ENCODE measurements around the gene SORCS2.

The SORCS2 gene

GRCh38 chr4:7341491-7342222 is 149.3 kb downstream of the SORCS2 start:
- no peak overlapping the region for H3K4me3 Mint-ChIP-seq
- H3K9me3 Mint-ChIP-seq = peaks cover 10% of the 10 kb centered on the region
- no peak overlapping the region for H3K27ac Mint-ChIP-seq
- DNase-seq (ENCODE audit: low spot score in 2 of 2) (no peak), ATAC-seq (no peak)
- H3K36me3 Mint-ChIP-seq = peaks cover 5% of the 10 kb centered on the region
- no peaks in the 10 kb centered on the region for H3K4me1 Mint-ChIP-seq

DNA sequence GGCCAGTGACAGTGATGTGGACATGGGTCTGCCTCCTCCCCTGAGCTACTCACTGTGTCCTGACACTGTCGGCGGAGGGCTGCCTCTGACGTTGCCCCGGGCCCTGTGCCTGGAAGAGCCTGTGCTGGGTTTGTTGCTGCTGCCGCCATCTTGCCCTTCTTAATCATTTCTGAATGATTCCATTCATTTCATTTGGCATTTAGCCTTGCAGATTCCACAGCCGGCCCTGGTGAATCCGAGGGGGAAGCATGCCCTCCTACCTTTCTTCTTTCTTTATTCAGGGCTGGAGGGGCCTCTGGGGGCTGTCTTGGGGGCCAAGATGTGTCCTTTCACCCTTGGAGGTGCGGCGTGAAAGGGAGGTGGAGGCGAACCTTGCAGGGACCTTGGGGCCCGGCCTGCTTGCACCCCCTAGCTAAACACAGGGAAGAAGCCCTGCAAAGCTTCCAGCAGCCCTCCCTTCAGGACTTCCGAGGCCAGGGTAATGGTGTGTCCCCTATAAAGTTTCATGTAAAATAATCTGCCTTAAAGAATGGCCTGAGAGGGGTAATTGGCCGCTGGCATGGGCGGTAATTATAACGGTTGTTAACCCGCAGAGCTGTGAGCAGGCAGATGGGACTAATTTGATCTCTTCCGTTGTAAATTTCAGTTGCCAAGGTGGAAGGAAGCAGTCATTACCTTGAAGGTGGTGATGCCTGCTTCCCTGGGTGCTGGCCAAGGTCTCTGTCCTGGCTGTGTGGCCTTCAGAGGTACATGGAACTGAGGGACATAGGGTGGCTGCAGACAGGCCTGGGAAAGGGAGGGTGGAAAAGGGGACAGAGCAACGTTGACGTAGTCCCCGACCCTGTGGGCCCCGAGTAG is 150.1 kb downstream of the SORCS2 start:
- Mint-ChIP-seq H3K4me3 (no peak overlapping the region), H3K36me3 (peaks cover 5% of the 10 kb centered on the region), H3K27ac (no peak overlapping the region), H3K4me1 (no peaks in the 10 kb centered on the region), H3K9me3 (peaks cover 11% of the 10 kb centered on the region)
- DNase-seq (ENCODE audit: low spot score in 2 of 2) (no peak), ATAC-seq (no peak)

DNA sequence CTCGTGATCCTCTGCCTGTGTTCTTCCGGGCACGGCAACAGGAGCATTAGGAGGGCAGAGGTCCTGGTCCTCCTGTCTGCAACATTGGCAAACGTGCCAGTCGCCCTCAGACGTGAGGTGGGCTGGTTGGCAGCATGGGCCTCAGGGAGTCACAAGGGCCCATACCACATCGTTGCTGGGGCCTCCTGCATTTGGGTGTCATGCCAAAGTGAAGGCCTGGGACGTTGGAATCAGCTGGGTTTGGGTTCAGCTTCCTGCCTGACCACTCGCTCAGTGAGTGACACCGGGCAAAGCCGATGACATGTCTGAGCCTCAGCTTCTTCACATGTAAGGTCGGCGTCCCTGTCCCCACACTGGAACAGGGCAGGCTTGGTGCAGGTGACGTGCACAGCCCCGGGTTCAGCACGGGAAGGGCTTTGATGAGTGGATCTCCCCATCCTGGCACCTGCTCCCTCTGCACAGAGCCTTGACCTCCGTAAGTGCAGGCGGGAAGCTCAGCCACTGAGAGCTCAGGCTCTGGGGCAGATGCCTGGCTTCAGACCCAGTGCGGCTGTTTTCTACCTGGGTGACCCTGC is 150.8 kb downstream of the SORCS2 start:
- Mint-ChIP-seq H3K9me3 (peaks cover 11% of the 10 kb centered on the region), H3K4me3 (no peak overlapping the region), H3K27ac (no peak overlapping the region), H3K4me1 (no peaks in the 10 kb centered on the region), H3K36me3 (peaks cover 5% of the 10 kb centered on the region)
- no peak for DNase-seq (ENCODE audit: low spot score in 2 of 2)
- ATAC-seq = no peak

GRCh38 chr4:7343950-7344349 is 151.6 kb downstream of the SORCS2 start:
- ATAC-seq = no peak
- H3K9me3 Mint-ChIP-seq = peaks cover 11% of the 10 kb centered on the region

GRCh38 chr4:7344636-7345155 is 152.4 kb downstream of the SORCS2 start:
- no peaks in the 10 kb centered on the region for H3K4me1 Mint-ChIP-seq
- H3K9me3 Mint-ChIP-seq = peaks cover 11% of the 10 kb centered on the region
- peaks cover 5% of the 10 kb centered on the region for H3K36me3 Mint-ChIP-seq
- no peak overlapping the region for H3K27ac Mint-ChIP-seq
- no peak for DNase-seq (ENCODE audit: low spot score in 2 of 2)
- no peak overlapping the region for H3K4me3 Mint-ChIP-seq
- ATAC-seq = no peak

More at GRCh38 chr4:7343950-7344349, 151.6 kb downstream of the SORCS2 start:
- Mint-ChIP-seq H3K4me3 (no peak overlapping the region), H3K4me1 (no peaks in the 10 kb centered on the region), H3K27ac (no peak overlapping the region), H3K36me3 (peaks cover 5% of the 10 kb centered on the region)
- no peak for DNase-seq (ENCODE audit: low spot score in 2 of 2)

DNA sequence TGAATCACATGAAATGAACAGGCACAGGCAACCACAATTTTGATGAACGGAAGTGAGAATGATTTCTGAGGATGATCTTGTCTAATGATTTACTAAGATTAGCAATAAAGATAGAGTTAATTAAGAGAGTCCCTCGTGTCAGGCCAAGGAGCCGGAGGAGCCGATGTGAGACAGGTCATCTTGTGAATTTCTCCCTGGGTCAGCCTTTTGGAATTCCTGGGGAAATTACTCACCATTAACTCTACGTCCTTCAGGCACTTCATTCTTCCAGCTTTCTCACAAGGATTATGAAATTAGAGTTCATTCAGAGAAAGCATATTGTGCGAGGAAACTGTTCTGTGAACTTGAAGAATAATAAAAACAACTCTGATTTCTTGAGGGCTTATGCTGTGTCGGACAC is 155.6 kb downstream of the SORCS2 start:
- ATAC-seq (no peak), DNase-seq (ENCODE audit: low spot score in 2 of 2) (no peak)
- no peak overlapping the region for H3K4me3 Mint-ChIP-seq
- H3K9me3 Mint-ChIP-seq = peaks cover 9% of the 10 kb centered on the region
- H3K36me3 Mint-ChIP-seq = no peaks in the 10 kb centered on the region
- no peaks in the 10 kb centered on the region for H3K4me1 Mint-ChIP-seq
- H3K27ac Mint-ChIP-seq = no peak overlapping the region

DNA sequence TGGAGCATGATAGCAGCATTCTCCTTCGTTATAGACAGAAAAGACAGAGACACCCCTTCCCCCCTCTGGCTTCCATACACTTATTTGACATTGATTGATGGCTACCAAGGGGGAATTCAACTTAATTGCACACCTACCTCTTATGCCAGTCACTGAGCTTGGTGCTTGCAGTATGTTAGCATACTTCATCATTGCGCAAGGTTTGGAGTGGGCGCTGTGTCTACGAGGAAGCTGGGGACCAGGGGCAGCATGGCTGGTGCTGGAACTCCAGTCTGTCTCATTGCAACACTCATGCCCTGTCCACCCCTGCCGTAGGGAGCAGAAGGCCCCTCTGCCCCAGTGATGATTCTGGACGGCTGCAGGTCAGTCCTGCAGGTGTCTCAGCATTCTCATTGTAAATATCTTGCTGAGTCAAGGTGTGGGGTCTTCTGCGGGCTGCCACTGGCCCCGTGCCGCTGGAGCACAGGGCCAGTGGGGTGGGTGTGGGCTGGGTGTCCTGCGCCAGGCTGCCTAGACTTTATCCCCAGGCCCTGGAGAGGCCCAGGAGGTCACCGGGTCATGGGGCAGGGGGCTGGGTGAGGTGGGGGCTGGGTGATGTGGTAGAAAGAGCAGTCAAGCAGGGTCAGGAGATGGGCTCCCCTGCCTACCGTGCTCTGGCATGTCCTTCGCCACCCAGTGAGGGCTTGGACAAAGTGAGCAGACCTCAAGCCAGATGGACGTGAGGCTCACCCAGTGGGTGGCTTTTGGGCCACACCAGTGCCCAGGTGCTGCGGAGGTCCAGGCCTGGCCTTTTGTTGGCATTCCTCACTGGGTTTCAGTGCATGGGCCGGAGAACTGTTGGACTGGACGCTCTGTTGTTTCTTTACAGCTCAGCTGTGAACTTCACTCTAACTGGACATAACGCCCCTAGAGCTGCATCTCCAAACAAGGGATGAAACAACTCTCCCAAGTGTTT is 156.9 kb downstream of the SORCS2 start:
- H3K27ac Mint-ChIP-seq = no peak overlapping the region
- DNase-seq (ENCODE audit: low spot score in 2 of 2) = no peak
- no peaks in the 10 kb centered on the region for H3K36me3 Mint-ChIP-seq
- peaks cover 9% of the 10 kb centered on the region for H3K9me3 Mint-ChIP-seq
- H3K4me1 Mint-ChIP-seq = no peaks in the 10 kb centered on the region
- no peak overlapping the region for H3K4me3 Mint-ChIP-seq
- ATAC-seq = no peak

DNA sequence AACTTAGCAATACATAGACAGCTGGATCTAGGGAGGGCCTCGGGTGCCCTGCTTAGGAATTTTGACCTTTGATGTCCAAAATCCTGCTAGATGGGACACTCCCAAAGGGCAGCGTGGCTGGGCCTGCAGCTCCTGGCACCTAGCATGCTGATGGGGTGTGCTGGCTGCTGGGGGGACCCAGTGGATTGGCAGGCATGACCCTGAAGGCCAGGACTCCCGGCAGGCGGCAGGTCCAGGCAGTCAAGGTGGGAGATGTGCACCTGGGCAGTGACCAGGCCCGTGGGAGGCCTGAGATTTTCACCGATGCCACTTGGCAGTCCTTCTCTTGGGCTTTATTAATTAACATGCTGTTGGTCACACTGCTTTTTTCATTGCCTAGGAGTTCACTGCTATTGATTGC is 158.1 kb downstream of the SORCS2 start:
- ATAC-seq = no peak
- no peaks in the 10 kb centered on the region for H3K4me1 Mint-ChIP-seq
- H3K4me3 Mint-ChIP-seq = no peak overlapping the region
- no peaks in the 10 kb centered on the region for H3K36me3 Mint-ChIP-seq
- no peak overlapping the region for H3K27ac Mint-ChIP-seq
- H3K9me3 Mint-ChIP-seq = peaks cover 9% of the 10 kb centered on the region
- DNase-seq (ENCODE audit: low spot score in 2 of 2) = no peak

DNA sequence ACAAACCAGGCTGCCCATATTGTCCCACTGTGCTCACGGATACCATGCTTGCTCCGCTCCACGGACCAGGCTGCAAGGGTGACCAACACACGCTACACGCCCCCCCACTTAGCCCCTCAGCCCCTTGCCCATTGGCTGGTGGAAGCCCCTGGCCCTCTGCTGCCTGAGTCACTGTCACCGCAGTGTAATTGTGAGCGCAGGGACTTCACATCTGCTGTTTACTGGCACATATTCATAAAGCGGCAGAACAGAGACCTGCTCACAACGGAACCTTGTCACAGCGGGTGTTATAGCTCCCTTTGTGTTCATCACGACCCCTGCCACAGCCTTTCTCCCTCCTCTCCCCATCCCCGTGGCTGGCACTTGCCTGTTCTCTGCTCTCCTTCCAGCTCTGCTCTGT is 158.7 kb downstream of the SORCS2 start:
- H3K4me3 Mint-ChIP-seq = no peak overlapping the region
- ATAC-seq = peak; percentile 9
- DNase-seq (ENCODE audit: low spot score in 2 of 2) = no peak
- no peaks in the 10 kb centered on the region for H3K4me1 Mint-ChIP-seq
- H3K36me3 Mint-ChIP-seq = no peaks in the 10 kb centered on the region
- H3K27ac Mint-ChIP-seq = no peak overlapping the region
- H3K9me3 Mint-ChIP-seq = peaks cover 5% of the 10 kb centered on the region

- Mint-ChIP-seq H3K4me3 (no peak overlapping the region), H3K27ac (no peak overlapping the region), H3K9me3 (no peaks in the 10 kb centered on the region), H3K4me1 (no peaks in the 10 kb centered on the region), H3K36me3 (no peaks in the 10 kb centered on the region)
- ATAC-seq (no peak), DNase-seq (ENCODE audit: low spot score in 2 of 2) (no peak)
These were observed 160.1 kb downstream of the SORCS2 start for GRCh38 chr4:7352486-7352885.

DNA sequence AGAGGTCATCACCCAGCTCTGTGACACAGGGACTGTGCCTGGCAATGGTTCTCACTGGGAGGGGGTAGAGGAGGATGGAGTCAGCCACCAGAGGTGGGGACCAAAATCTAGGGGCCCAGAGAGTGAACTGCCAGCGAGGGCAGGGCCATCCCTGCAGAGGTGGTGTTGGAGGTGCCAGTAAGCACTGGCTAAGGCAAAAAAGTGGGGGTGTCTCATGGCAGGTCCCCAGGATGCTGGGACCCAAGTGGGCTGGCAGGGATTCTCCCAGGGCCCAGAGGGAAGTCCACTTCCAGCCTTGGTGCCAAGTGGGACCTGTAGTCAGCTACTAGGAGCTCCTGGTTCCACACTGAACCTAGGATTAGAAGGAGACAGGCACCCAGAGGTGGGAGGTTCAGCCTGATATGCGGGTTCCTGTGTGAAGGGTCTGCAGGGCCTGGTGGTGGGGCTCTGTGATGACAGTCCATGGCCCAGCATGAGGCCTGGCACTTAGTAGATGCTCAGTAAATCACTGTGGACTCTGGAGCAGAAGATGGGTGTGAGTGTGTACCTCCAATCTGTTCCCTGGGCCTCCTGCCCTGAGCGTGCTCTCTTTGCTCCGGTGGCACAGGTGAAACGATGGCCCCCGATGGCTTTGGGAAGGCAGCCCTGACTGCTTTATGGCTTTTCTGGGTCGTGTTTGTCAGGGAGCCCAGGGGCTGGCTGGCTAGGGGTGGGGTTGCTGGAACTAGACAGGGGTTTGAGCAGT is 160.9 kb downstream of the SORCS2 start:
- no peaks in the 10 kb centered on the region for H3K4me1 Mint-ChIP-seq
- no peak for ATAC-seq

DNA sequence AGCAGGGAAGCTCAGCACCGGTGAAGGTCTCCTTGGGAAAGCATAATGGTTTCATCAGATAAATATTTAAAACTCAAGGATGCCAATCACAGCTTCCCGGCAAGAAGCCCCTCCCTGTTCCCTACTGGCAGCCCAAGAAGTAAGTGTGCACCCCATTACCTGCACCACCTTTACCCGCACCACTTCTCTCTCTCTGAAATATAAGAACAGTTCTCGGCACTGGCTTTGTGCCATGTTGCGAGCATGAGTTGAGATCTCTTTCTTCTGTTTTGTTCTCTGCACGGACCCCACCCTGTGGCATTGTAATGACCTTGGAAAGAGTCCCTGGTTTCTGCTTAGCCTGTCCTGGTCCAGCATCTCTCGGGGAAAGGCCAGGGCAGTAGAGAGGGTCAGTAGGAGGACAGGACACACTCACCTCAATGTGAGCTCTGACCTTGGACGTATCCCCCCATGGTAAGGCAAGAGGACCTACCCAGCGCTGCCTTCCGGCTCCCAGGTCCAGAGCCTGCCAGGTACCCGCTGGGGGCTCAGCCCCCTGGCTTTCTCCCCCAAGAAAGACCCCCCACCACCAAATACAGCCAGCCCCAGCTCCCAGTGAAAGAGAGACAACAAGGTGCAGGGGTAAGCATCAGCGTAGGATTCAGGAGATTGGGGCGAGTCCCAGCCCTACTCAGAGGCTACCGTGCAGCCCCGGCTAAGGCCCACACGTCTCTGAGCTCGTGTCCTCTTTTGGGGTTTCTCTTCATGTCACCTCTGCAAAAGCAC is 161.7 kb downstream of the SORCS2 start:
- ATAC-seq (no peak), DNase-seq (ENCODE audit: low spot score in 2 of 2) (no peak)
- Mint-ChIP-seq H3K9me3 (no peaks in the 10 kb centered on the region), H3K4me3 (no peak overlapping the region), H3K4me1 (no peaks in the 10 kb centered on the region), H3K36me3 (no peaks in the 10 kb centered on the region), H3K27ac (no peak overlapping the region)

More for the DNA sequence above, 160.9 kb downstream of the SORCS2 start:
- no peak overlapping the region for H3K27ac Mint-ChIP-seq
- no peak overlapping the region for H3K4me3 Mint-ChIP-seq
- DNase-seq (ENCODE audit: low spot score in 2 of 2) = no peak
- no peaks in the 10 kb centered on the region for H3K36me3 Mint-ChIP-seq
- no peaks in the 10 kb centered on the region for H3K9me3 Mint-ChIP-seq

DNA sequence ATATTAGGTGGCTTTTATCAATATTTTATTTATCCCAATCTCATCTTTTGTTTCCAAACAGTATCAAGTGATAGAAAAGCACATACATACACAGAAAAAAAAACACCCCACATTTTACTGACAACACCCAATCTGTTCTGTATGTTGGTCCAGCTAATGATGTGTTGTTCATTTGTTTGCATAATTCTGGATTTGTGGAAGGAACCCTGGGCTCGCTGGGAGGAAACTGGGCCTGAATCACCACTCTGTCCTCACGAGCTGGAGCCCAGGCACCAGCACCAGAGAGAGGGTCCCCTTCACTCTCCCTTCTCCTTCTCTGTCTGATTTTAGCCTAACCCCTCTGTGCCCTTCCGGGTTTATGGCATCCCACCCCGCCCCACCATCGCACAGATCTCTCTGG is 162.6 kb downstream of the SORCS2 start:
- ATAC-seq = no peak

More for the DNA sequence above, 162.6 kb downstream of the SORCS2 start:
- DNase-seq (ENCODE audit: low spot score in 2 of 2) = no peak
- Mint-ChIP-seq H3K9me3 (no peaks in the 10 kb centered on the region), H3K27ac (no peak overlapping the region), H3K36me3 (no peaks in the 10 kb centered on the region), H3K4me1 (no peaks in the 10 kb centered on the region), H3K4me3 (no peak overlapping the region)
